HL-60/S4 (cell line): ENCODE results near the gene TRIL.

Experiments
- in situ Hi-C: fragments of 300-500 bp; cut with MboI; formaldehyde crosslinking; loops from 2 replicates; pipeline ENCODE4 v1.14.3; 2022; ENCODE audit warnings: low sequenced_read_pairs

TRIL gene

GRCh38 chr7:28983396-28984190, 25.5 kb upstream of the TRIL start:
- in situ Hi-C loops = no loop called here

- in situ Hi-C loops = no loop called here
These were observed 23.0 kb upstream of the TRIL start for GRCh38 chr7:28981161-28981465.

- in situ Hi-C loops = no loop called here
These were observed 22.5 kb upstream of the TRIL start for GRCh38 chr7:28980451-28981160.

GRCh38 chr7:28979776-28980175, 21.6 kb upstream of the TRIL start:
- in situ Hi-C loops = no loop called here

GRCh38 chr7:28977881-28978280, 19.8 kb upstream of the TRIL start:
- in situ Hi-C loops = no loop called here

GRCh38 chr7:28976022-28976421, 17.9 kb upstream of the TRIL start:
- in situ Hi-C loops = no loop called here

- in situ Hi-C loops = no loop called here
These were observed 15.5 kb upstream of the TRIL start for GRCh38 chr7:28973591-28973990.

- in situ Hi-C loops = no loop called here
These were observed 5.9 kb upstream of the TRIL start for GRCh38 chr7:28964056-28964455.

GRCh38 chr7:28961972-28962371, 3.8 kb upstream of the TRIL start:
- in situ Hi-C loops = no loop called here

GRCh38 chr7:28960071-28960840, 2.1 kb upstream of the TRIL start:
- in situ Hi-C loops = no loop called here

GRCh38 chr7:28958980-28959347, 834 bp upstream of the TRIL start:
- in situ Hi-C loops = no loop called here

GRCh38 chr7:28957751-28958234, 337 bp downstream of the TRIL start:
- in situ Hi-C loops = no loop called here

- in situ Hi-C loops = no loop called here
These were observed 923 bp downstream of the TRIL start for GRCh38 chr7:28957064-28957750.

GRCh38 chr7:28956608-28957063, 1.5 kb downstream of the TRIL start:
- in situ Hi-C loops = no loop called here

- in situ Hi-C loops = no loop called here
These were observed 2.2 kb downstream of the TRIL start for GRCh38 chr7:28955718-28956607.

- in situ Hi-C loops = no loop called here
These were observed 2.8 kb downstream of the TRIL start for GRCh38 chr7:28955356-28955717.

GRCh38 chr7:28954946-28955345, 3.2 kb downstream of the TRIL start:
- in situ Hi-C loops = no loop called here

- in situ Hi-C loops = no loop called here
These were observed 3.7 kb downstream of the TRIL start for GRCh38 chr7:28954471-28954870.

GRCh38 chr7:28953633-28954032, 4.5 kb downstream of the TRIL start:
- in situ Hi-C loops = no loop called here

GRCh38 chr7:28942168-28942567, 16.0 kb downstream of the TRIL start:
- in situ Hi-C loops = no loop called here
